H1 (cell line): ENCODE data around the gene PEX19. TPM values are rescaled to one million over a fixed set of nuclear protein-coding genes. Genes with fewer than 3 reads are reported as not detected.

ENCODE experiments used
- CTCF ChIA-PET: fragments of 300-600 bp; sonication (Branson Sonifier 250); formaldehyde crosslinking; loops from one replicate; lab custom pipeline; 2021; ENCODE audit not compliant: partially characterized antibody; lab: Charles Lee
- POLR2A ChIA-PET: fragments of 300-600 bp; sonication (Branson Sonifier 250); formaldehyde crosslinking; loops from one replicate; lab custom pipeline; 2021; ENCODE audit warnings: inconsistent platforms; ENCODE audit not compliant: partially characterized antibody; lab: Charles Lee
- DNase-seq, 2 experiments: peaks; one replicate each; pipeline versions ENCODE4 v3.0.0 to v3.0.0-alpha.2; 2010 to 2022; ENCODE audit warnings: low spot score in 2 of 2, low read depth in 1 of 2, mixed read lengths in 1 of 2
- FAIRE-seq: peaks from 2 replicates; lab custom pipeline; 2011; peaks lifted over from hg19 to GRCh38; lab: Jason Lieb, UNC
- H2AFZ ChIP-seq: 2 replicates; pipeline ENCODE4 v1.8.1; 2012; ENCODE audit warnings: low read length, inconsistent platforms
- H2AK5ac ChIP-seq: 2 replicates; pipeline ENCODE4 v1.6.1; 2013; ENCODE audit warnings: low read depth, low read length
- H2BK120ac ChIP-seq: replicated peaks from 2 replicates; pipeline ENCODE3; 2013; ENCODE audit warnings: low read depth, low read length, inconsistent platforms
- H2BK12ac ChIP-seq: 2 replicates; pipeline ENCODE4 v1.6.1; 2013; ENCODE audit warnings: low read depth, low read length
- H2BK15ac ChIP-seq: 2 replicates; pipeline ENCODE4 v1.6.1; 2013; ENCODE audit warnings: low read length
- H2BK20ac ChIP-seq: 2 replicates; pipeline ENCODE4 v1.6.1; 2013; ENCODE audit warnings: low read length
- H2BK5ac ChIP-seq: 2 replicates; pipeline ENCODE4 v1.6.1; 2013; ENCODE audit warnings: low read depth, low read length
- H3K14ac ChIP-seq: 2 replicates; pipeline ENCODE4 v1.6.1; 2013; ENCODE audit warnings: inconsistent platforms; ENCODE audit not compliant: insufficient read length
- H3K18ac ChIP-seq: 2 replicates; pipeline ENCODE4 v1.6.1; 2013; ENCODE audit warnings: low read length; ENCODE audit errors: extremely low read depth
- H3K23ac ChIP-seq: 2 replicates; pipeline ENCODE4 v1.6.1; 2013; ENCODE audit warnings: inconsistent platforms; ENCODE audit not compliant: insufficient read length
- H3K23me2 ChIP-seq: 2 replicates; pipeline ENCODE4 v1.6.1; 2013; ENCODE audit warnings: low read depth, low read length
- H3K27ac ChIP-seq: 2 replicates; pipeline ENCODE4 v1.6.1; 2011; ENCODE audit warnings: low read depth, low read length, inconsistent platforms
- H3K27me3 ChIP-seq, 4 experiments: replicated peaks in 1 of 4; 1 replicate in 1 of 4; 2 replicates in 3 of 4; pipeline versions ENCODE4 v1.6.1 to v1.8.1; 2011 to 2013; ENCODE audit warnings: low read length in 3 of 4, mild to moderate bottlenecking in 3 of 4, inconsistent platforms in 2 of 4, mixed read lengths in 2 of 4, moderate library complexity in 1 of 4; ENCODE audit not compliant: control insufficient read depth in 3 of 4, insufficient read depth in 3 of 4; ENCODE audit errors: extremely low read depth in 1 of 4
- H3K36me3 ChIP-seq, 4 experiments: 2 replicates each; pipeline versions ENCODE4 v1.6.1 to v1.8.1; 2011 to 2013; ENCODE audit warnings: mild to moderate bottlenecking in 4 of 4, low read length in 3 of 4, moderate library complexity in 2 of 4, control low read depth in 1 of 4, inconsistent platforms in 1 of 4; ENCODE audit not compliant: insufficient read depth in 4 of 4, control insufficient read depth in 2 of 4
- H3K4ac ChIP-seq: replicated peaks from 2 replicates; pipeline ENCODE3; 2013; ENCODE audit warnings: low read length, low read depth, mixed read lengths, inconsistent platforms; ENCODE audit not compliant: insufficient read length
- H3K4me1 ChIP-seq, 4 experiments: replicated peaks in 1 of 4; 1 replicate in 1 of 4; 2 replicates in 3 of 4; pipeline versions ENCODE4 v1.6.1 to v1.8.1; 2011 to 2013; ENCODE audit warnings: low read length in 3 of 4, inconsistent platforms in 2 of 4, mixed read lengths in 1 of 4; ENCODE audit not compliant: insufficient read depth in 4 of 4, control insufficient read depth in 3 of 4
- H3K4me2 ChIP-seq, 2 experiments: 2 replicates each; pipeline versions ENCODE4 v1.6.1 to v1.8.1; 2011 to 2013; ENCODE audit warnings: low read depth in 2 of 2, low read length in 2 of 2, control low read depth in 1 of 2, inconsistent platforms in 1 of 2, mild to moderate bottlenecking in 1 of 2; ENCODE audit not compliant: insufficient read depth in 1 of 2
- H3K4me3 ChIP-seq, 4 experiments: fragments of 200-600, 300-600 bp in 1 of 4; sonication (generic), shearing (Covaris generic), sonication (Bioruptor Twin) in 1 of 4; 2 replicates each; pipeline versions ENCODE4 v1.5.1 to v1.8.1; 2011 to 2016; ENCODE audit warnings: low read length in 4 of 4, low read depth in 3 of 4, control low read depth in 2 of 4, inconsistent platforms in 2 of 4, mild to moderate bottlenecking in 2 of 4, mixed read lengths in 1 of 4, moderate library complexity in 1 of 4; ENCODE audit not compliant: insufficient read depth in 2 of 4; ENCODE audit errors: extremely low read depth in 1 of 4
- H3K56ac ChIP-seq: replicated peaks from 2 replicates; pipeline ENCODE3; 2013; ENCODE audit warnings: low read depth, mild to moderate bottlenecking, mixed read lengths, low read length, inconsistent platforms; ENCODE audit not compliant: insufficient read length
- H3K79me1 ChIP-seq: 2 replicates; pipeline ENCODE4 v1.6.1; 2013; ENCODE audit warnings: low read depth, low read length, control low read depth
- H3K79me2 ChIP-seq, 2 experiments: 2 replicates each; pipeline versions ENCODE4 v1.6.1 to v1.8.1; 2012 to 2013; ENCODE audit warnings: low read length in 2 of 2, mild to moderate bottlenecking in 2 of 2, inconsistent platforms in 1 of 2; ENCODE audit not compliant: insufficient read depth in 2 of 2, control insufficient read depth in 1 of 2
- H3K9ac ChIP-seq, 4 experiments: replicated peaks in 1 of 4; 1 replicate in 1 of 4; 2 replicates in 3 of 4; pipeline versions ENCODE4 v1.6.1 to v1.8.1; 2011 to 2013; ENCODE audit warnings: low read depth in 3 of 4, low read length in 3 of 4, control low read depth in 2 of 4, mild to moderate bottlenecking in 2 of 4, moderate library complexity in 2 of 4, inconsistent platforms in 1 of 4; ENCODE audit errors: extremely low read depth in 1 of 4
- H3K9me3 ChIP-seq, 2 experiments: 2 replicates each; pipeline versions ENCODE4 v1.6.1 to v1.8.1; 2012 to 2013; ENCODE audit warnings: mild to moderate bottlenecking in 2 of 2, moderate library complexity in 2 of 2, control low read depth in 1 of 2, inconsistent platforms in 1 of 2, low read depth in 1 of 2, low read length in 1 of 2, mixed read lengths in 1 of 2; ENCODE audit not compliant: insufficient read depth in 2 of 2
- H4K20me1 ChIP-seq, 2 experiments: replicated peaks in 1 of 2; 2 replicates each; pipeline versions ENCODE3 to v1.8.1; 2011 to 2013; ENCODE audit warnings: inconsistent platforms in 2 of 2, low read length in 2 of 2, mild to moderate bottlenecking in 1 of 2; ENCODE audit not compliant: insufficient read depth in 2 of 2, control insufficient read depth in 1 of 2
- H4K5ac ChIP-seq: 2 replicates; pipeline ENCODE4 v1.6.1; 2013; ENCODE audit warnings: low read length, low read depth, mixed read lengths, inconsistent platforms; ENCODE audit not compliant: insufficient read length
- H4K8ac ChIP-seq: 2 replicates; pipeline ENCODE4 v1.8.0; 2013; ENCODE audit warnings: mild to moderate bottlenecking, moderate library complexity, low read length, inconsistent platforms; ENCODE audit not compliant: insufficient read depth; ENCODE audit errors: extremely low read depth
- H4K91ac ChIP-seq: replicated peaks from 2 replicates; pipeline ENCODE3; 2013; ENCODE audit warnings: low read length, mixed read lengths, inconsistent platforms; ENCODE audit not compliant: insufficient read length
- ASH2L ChIP-seq: fragments of 200-600, 300-600 bp; sonication (generic); IDR thresholded peaks from one replicate; pipeline ENCODE4 v1.7.1; 2017; ENCODE audit warnings: low read length
- ATF3 ChIP-seq: IDR thresholded peaks from 2 replicates; pipeline ENCODE4 v1.6.1; 2011; ENCODE audit warnings: low read depth, mild to moderate bottlenecking, low read length; ENCODE audit not compliant: insufficient read depth
- CBX5 ChIP-seq: fragments of 300-800, 300-1000 bp; sonication (generic); IDR thresholded peaks from 2 replicates; pipeline ENCODE4 v1.7.1; 2016; ENCODE audit warnings: antibody characterized with exemption, low read length, low read depth
- E2F6 ChIP-seq: IDR thresholded peaks from 2 replicates; pipeline ENCODE4 v1.6.1; 2012; ENCODE audit warnings: inconsistent platforms
- MAFK ChIP-seq: IDR thresholded peaks from 2 replicates; pipeline ENCODE4 v1.6.1; 2012; ENCODE audit warnings: low read depth, mild to moderate bottlenecking, improper control_type of control experiment, low read length
- POLR2A ChIP-seq, 2 experiments: IDR thresholded peaks; 1 replicate in 1 of 2; 2 replicates in 1 of 2; pipeline ENCODE4 v1.6.1; 2011; ENCODE audit warnings: low read depth in 2 of 2, low read length in 2 of 2, mild to moderate bottlenecking in 2 of 2; ENCODE audit errors: control extremely low read depth in 1 of 2
- POU5F1 ChIP-seq: IDR thresholded peaks from 2 replicates; pipeline ENCODE4 v1.6.1; 2011; ENCODE audit warnings: low read depth, mild to moderate bottlenecking, low read length, moderate library complexity
- RXRA ChIP-seq: IDR thresholded peaks from 2 replicates; pipeline ENCODE4 v1.6.1; 2011; ENCODE audit warnings: low read depth, mild to moderate bottlenecking, low read length, moderate library complexity; ENCODE audit not compliant: insufficient read depth
- TAF1 ChIP-seq: IDR thresholded peaks from 2 replicates; pipeline ENCODE4 v1.6.1; 2011; ENCODE audit warnings: mild to moderate bottlenecking, low read depth, low read length
- TAF7 ChIP-seq: optimal IDR thresholded peaks from 2 replicates; pipeline ENCODE3; 2011; ENCODE audit warnings: low read depth, mild to moderate bottlenecking, inconsistent platforms, low read length, moderate library complexity, borderline replicate concordance
- TBP ChIP-seq: IDR thresholded peaks from 2 replicates; pipeline ENCODE4 v1.6.1; 2011; ENCODE audit warnings: low read depth, low read length, improper control_type of control experiment
- YY1 ChIP-seq: IDR thresholded peaks from 2 replicates; pipeline ENCODE4 v1.6.1; 2011; ENCODE audit warnings: low read depth, mild to moderate bottlenecking, low read length
- WGBS, 2 experiments: shearing (Covaris generic) in 1 of 2; methylation state at CpG; one replicate each; pipeline versions ENCODE4 v1.1.6 to v1.1.7; 2013 to 2015; ENCODE audit warnings: low lambda C conversion rate in 2 of 2, mixed read lengths in 2 of 2, inconsistent platforms in 1 of 2, low coverage in 1 of 2, missing lambda C conversion rate in 1 of 2; ENCODE audit not compliant: insufficient replicate concordance in 2 of 2, insufficient coverage in 1 of 2, insufficient read length in 1 of 2; ENCODE audit errors: extremely low coverage in 1 of 2, missing lambda C conversion rate in 1 of 2; 5-methylcytosine and 5-hydroxymethylcytosine counted together
- polyA plus RNA-seq, 7 experiments: library from polyadenylated mRNA; depleted of rRNA in 3 of 7; stranded (reverse) in 5 of 7; unstranded in 2 of 7; fragments of >200 nt in 5 of 7; fragments of 200-250 nt in 2 of 7; gene quantifications; 1 replicate in 5 of 7; 2 replicates in 1 of 7; 4 replicates in 1 of 7; pipeline versions ENCODE4 v1.2.1 to v1.2.3, GENCODE V29; 2011 to 2013; ENCODE audit warnings: missing spikeins in 2 of 7, mixed read lengths in 2 of 7
- total RNA-seq: library from RNA; stranded (reverse); fragmentation: NEBNext Ultra II Directional; extraction: Animal tissue kit (Norgen Biotek cat#: 25700); gene quantifications from 2 replicates; pipeline ENCODE4 v1.2.1, GENCODE V29; 2021

The PEX19 gene
- total and polyA plus RNA-seq, 2 of the 8 experiments (the other 6 are each of a cell fraction or from before 2014, with no cell fraction given) = 50.4 to 80.2 TPM

DNA sequence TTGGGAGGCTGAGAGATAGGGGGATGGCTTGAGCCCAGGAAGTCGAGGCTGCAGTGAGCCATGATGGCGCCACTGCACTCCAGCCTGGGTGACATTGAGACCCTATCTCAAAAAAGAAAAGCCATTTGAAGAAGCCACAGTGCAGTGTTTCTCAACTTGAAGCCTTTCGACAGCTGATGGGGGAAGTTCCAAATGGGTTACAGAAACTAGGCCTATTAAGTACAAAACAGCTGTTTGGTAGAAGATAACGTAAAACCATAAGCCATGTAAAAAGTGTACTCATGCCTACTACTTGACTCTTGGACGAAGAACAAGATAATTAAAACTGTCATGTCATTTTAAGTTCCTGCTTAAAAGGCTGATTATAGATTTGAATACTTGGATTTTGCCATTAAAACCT is 41.5 kb upstream of the PEX19 start:
- FAIRE-seq = no peak

More for the DNA sequence above, 41.5 kb upstream of the PEX19 start:
- no peak overlapping the region for H2BK5ac ChIP-seq
- WGBS, 2 experiments = 95% methylated on average over 5 of the region's 5 CpGs; no CpG with 5 or more reads in 1 of the 2 experiments
- no peak overlapping the region for H3K23ac ChIP-seq
- H3K56ac ChIP-seq = no peak overlapping the region
- H3K14ac ChIP-seq = no peak overlapping the region
- H4K20me1 ChIP-seq = no peaks in the 10 kb centered on the region
- DNase-seq = no peak
- no peak overlapping the region for H3K4me2 ChIP-seq
- no peaks in the 10 kb centered on the region for H3K27me3 ChIP-seq
- H3K4me1 ChIP-seq = no peaks in the 10 kb centered on the region
- H2BK15ac ChIP-seq = no peak overlapping the region
- TF ChIP-seq TAF1 (no peak), TBP (no peak), RXRA (no peak), TAF7 (no peak), E2F6 (no peak), POLR2A (IDR thresholded peaks at IDR 0.05; ENCODE audit: control extremely low read depth in 1 of 2, low read depth in 2 of 2, low read length in 2 of 2) (no peak), ASH2L (no peak), MAFK (no peak), YY1 (no peak), CBX5 (no peak), ATF3 (no peak), POU5F1 (no peak)
- no peak overlapping the region for H4K5ac ChIP-seq
- peaks cover 13 to 78% (median 39%) of the 10 kb centered on the region in 4 experiments for H3K36me3 ChIP-seq
- no peak overlapping the region for H2BK12ac ChIP-seq
- no peak overlapping the region for H4K8ac ChIP-seq
- CTCF ChIA-PET = interaction anchor here (1.6 kb wide), 1 partner anchor 35 kb away, joined by 4 read pairs; no protein-coding TSS in a partner anchor
- H3K18ac ChIP-seq = no peak overlapping the region
- H3K79me2 ChIP-seq = no peaks in the 10 kb centered on the region
- no peak overlapping the region for H2AK5ac ChIP-seq
- H4K91ac ChIP-seq = no peak overlapping the region
- no peaks in the 10 kb centered on the region; the same call in 1 of the 2 replicates for H3K23me2 ChIP-seq
- no peak overlapping the region for H2BK20ac ChIP-seq
- POLR2A ChIA-PET = no interaction called here
- H2AFZ ChIP-seq = no peak overlapping the region
- no peaks in the 10 kb centered on the region; the same call in 1 of the 2 replicates for H3K79me1 ChIP-seq
- no peak overlapping the region for H3K9ac ChIP-seq
- no peak overlapping the region for H3K27ac ChIP-seq
- H3K4me3 ChIP-seq = no peak overlapping the region
- no peak overlapping the region for H2BK120ac ChIP-seq
- no peak overlapping the region for H3K4ac ChIP-seq
- no peaks in the 10 kb centered on the region for H3K9me3 ChIP-seq
